Gastrocnemius medialis (tissue), 4 donors: ENCODE data around the gene SERPINH1.

Experiments used
- POLR2A ChIP-seq, 2 donors: fragments of 450-650 bp; IDR thresholded peaks; one replicate each; pipeline ENCODE4 v1.6.1; 2017; ENCODE audit warnings: antibody characterized with exemption in 2 of 2, mild to moderate bottlenecking in 2 of 2, moderate library complexity in 2 of 2
- TF ChIP-seq, protein P1 (sequence below), 5 experiments: fragments of 450-650 bp in 3 of 5; fragments of 200-600 bp in 2 of 5; sonication (generic) in 2 of 5; IDR thresholded peaks in 4 of 5; conservative IDR thresholded peaks in 1 of 5; 1 replicate in 4 of 5; 2 replicates in 1 of 5; pipeline ENCODE4 v1.5.1; 2016 to 2019; ENCODE audit warnings: antibody characterized with exemption in 5 of 5, mild to moderate bottlenecking in 3 of 5, moderate library complexity in 3 of 5

DNA sequence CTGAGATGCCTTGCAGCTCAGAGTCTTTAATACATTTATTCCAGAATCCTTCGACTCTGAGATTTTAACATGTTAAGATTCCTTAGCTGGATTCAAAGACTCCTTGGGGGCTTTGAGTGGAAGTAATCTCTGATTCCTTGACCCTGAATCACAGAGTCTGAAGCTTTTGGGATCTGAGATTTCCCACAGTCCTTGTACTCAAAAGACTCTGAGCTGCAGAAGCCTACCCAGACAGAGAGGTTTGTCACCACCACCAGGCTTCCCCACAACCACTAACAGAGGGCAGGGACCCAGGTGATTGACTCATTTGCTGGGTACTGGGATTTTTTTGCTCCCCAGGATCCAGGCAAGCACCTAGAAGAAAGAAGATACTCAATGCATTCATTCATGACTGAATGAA, 1.4 kb upstream of the SERPINH1 start:
- TF ChIP-seq, protein P1, sequence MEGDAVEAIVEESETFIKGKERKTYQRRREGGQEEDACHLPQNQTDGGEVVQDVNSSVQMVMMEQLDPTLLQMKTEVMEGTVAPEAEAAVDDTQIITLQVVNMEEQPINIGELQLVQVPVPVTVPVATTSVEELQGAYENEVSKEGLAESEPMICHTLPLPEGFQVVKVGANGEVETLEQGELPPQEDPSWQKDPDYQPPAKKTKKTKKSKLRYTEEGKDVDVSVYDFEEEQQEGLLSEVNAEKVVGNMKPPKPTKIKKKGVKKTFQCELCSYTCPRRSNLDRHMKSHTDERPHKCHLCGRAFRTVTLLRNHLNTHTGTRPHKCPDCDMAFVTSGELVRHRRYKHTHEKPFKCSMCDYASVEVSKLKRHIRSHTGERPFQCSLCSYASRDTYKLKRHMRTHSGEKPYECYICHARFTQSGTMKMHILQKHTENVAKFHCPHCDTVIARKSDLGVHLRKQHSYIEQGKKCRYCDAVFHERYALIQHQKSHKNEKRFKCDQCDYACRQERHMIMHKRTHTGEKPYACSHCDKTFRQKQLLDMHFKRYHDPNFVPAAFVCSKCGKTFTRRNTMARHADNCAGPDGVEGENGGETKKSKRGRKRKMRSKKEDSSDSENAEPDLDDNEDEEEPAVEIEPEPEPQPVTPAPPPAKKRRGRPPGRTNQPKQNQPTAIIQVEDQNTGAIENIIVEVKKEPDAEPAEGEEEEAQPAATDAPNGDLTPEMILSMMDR (IDR thresholded peaks at IDR 0.05 in 4 of 5, conservative IDR thresholded peaks at IDR 0.05 in 1 of 5): no peak
- no peak for TF ChIP-seq POLR2A (IDR thresholded peaks at IDR 0.05)
